AG09309 (cell line): Measurements from ENCODE around the gene OR9Q1.

Experiments
- DNase-seq: peaks from one replicate; pipeline ENCODE4 v3.0.0-alpha.2; 2010; ENCODE audit warnings: low read depth
- H3K4me3 ChIP-seq: 2 replicates; pipeline ENCODE4 v1.5.1; 2011; ENCODE audit warnings: mild to moderate bottlenecking, low read depth, low read length, moderate library complexity; ENCODE audit not compliant: control insufficient read depth
- TF ChIP-seq, protein P1 (sequence below): IDR thresholded peaks from 2 replicates; pipeline ENCODE4 v1.5.1; 2011; ENCODE audit warnings: mild to moderate bottlenecking, low read depth, low read length, inconsistent platforms; ENCODE audit not compliant: insufficient read depth, control insufficient read depth; ENCODE audit errors: missing control alignments

The OR9Q1 gene

DNA sequence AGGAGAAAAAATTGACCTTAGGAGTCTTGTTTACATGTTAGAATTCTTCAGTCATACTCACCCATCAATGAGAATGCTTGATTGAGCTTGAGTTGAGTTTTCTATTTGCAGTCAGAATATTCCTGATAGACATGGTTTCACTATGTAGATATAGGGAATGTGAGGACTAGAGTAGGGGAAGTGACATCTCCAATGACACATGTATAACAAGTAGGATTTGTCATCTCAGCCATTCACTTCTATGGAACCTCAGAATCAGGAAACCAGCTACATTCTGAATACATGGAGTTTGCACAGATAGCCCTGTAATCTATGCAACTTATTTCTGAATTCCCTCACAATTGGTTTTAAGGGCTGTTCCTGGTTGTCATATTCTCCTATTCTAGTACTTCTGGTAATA, 20.1 kb upstream of the OR9Q1 start:
- no peak for DNase-seq
- H3K4me3 ChIP-seq = no peak overlapping the region
- TF ChIP-seq, protein P1, sequence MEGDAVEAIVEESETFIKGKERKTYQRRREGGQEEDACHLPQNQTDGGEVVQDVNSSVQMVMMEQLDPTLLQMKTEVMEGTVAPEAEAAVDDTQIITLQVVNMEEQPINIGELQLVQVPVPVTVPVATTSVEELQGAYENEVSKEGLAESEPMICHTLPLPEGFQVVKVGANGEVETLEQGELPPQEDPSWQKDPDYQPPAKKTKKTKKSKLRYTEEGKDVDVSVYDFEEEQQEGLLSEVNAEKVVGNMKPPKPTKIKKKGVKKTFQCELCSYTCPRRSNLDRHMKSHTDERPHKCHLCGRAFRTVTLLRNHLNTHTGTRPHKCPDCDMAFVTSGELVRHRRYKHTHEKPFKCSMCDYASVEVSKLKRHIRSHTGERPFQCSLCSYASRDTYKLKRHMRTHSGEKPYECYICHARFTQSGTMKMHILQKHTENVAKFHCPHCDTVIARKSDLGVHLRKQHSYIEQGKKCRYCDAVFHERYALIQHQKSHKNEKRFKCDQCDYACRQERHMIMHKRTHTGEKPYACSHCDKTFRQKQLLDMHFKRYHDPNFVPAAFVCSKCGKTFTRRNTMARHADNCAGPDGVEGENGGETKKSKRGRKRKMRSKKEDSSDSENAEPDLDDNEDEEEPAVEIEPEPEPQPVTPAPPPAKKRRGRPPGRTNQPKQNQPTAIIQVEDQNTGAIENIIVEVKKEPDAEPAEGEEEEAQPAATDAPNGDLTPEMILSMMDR = no peak

DNA sequence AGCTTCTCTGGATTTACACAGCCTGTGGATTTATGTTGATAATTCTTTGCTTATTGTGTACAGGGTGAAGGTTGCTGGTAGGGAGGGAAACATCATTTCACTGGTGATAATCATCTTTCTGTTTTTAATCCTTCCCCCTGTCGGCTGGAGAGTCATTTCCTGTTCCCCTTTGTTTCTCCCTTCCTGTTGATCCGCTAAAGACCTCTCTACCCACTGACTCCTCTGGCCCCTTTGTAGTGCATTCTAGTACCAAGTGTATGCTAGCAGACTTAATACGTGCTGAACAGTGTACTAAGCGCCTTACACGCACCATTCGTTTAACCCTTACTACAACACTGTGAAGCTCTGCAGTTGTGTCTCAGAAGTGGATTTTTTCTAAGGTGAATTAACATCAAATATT, 19.0 kb upstream of the OR9Q1 start:
- no peak for DNase-seq
- H3K4me3 ChIP-seq = no peak overlapping the region

DNA sequence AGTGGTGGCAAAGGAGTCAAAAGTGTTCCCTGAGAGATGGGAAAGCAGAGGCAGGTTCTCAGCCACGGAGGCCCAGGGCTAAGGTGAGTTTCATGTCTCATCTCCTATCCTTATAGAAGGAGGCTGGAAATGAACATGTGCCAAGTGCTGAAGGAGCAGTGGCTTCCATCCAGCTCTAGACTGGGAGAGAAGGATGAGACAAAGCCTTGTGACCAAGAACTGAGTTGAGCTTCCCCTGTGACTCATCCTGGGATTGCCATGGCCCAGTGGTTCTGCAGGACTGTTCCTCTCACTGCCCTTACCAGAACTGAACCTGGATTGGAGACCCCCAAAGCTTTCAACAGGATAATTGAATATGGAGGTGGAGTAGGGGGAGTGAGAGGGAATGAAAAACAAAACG, 16.7 kb upstream of the OR9Q1 start:
- no peak for DNase-seq
- TF ChIP-seq, protein P1 = no peak
- H3K4me3 ChIP-seq = no peak overlapping the region

More for the DNA sequence above, 19.0 kb upstream of the OR9Q1 start:
- TF ChIP-seq, protein P1 = no peak

DNA sequence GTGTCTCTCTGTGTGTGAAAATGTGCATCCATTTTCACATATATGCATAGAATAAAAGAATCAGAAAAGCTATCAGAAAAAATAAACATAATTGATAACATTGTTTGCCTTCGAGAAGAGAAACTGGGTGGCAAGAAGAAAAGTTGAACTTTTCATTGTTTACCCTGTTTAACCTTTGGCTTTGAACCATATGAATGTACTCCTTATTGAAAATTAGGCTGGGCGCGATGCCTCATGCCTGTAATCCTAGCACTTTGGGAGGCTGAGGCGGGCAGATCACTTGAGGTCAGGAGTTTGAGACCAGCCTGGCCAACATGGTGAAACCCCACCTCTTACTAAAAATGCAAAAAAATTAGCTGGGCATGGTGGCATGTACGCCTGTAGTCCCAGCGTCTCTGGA, 11.9 kb upstream of the OR9Q1 start:
- no peak overlapping the region for H3K4me3 ChIP-seq
- no peak for DNase-seq
- TF ChIP-seq, protein P1 = no peak

DNA sequence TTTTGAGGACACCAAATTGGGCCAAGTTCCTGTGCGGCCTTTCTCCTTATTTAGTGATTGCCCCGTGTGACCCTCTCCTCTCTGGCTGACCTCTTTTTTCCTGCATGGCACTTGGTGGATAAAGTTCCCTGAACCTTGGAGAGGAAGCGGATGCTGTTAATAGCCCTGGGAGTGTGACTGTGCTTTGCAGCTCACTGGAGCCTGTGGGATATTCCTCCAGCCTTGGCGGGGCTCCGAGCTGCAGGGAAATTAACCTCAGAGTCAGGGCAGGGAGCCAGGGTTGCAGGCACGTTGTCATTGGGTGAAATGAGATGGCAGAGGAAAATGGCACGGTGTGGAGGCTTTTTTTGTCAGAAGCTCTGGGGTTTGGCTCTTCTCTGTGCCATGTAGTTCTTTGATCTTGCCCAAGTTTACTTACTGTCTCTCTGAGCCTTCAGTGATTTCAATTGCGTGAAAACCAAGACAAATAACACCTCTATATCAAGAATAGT, 965 bp downstream of the OR9Q1 start:
- TF ChIP-seq, protein P1 = no peak
- no peak for DNase-seq
- H3K4me3 ChIP-seq = no peak overlapping the region

DNA sequence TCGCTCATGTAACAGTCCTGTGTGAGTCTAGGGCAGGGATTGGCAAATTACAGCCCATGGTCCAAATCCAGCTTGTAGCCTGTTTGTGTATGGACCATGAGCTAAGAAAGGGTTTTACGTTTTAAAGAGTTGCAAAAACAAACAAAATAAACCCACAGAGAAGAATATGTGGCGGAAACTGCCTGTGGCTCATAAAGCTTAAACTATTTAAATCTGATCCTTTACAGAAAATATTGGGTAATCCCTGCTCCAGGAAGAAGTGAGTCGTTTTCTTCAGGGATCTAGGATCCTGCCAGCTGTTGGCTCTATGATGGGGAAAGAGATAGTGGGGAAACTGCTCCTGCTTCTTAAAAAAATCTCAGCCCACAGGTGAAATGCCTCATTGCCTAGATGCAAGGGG, 3.7 kb downstream of the OR9Q1 start:
- H3K4me3 ChIP-seq = no peak overlapping the region
- TF ChIP-seq, protein P1 = no peak
- peak; percentile 62 for DNase-seq
